GM12872 (cell line): Measurements from ENCODE around the gene CDH23.

Experiments used
- TF ChIP-seq, protein P1 (sequence below): IDR thresholded peaks from 3 replicates; pipeline ENCODE4 v1.5.1; 2011; ENCODE audit warnings: low read depth, mild to moderate bottlenecking, low read length, moderate library complexity; ENCODE audit not compliant: insufficient read depth

Gene CDH23

DNA sequence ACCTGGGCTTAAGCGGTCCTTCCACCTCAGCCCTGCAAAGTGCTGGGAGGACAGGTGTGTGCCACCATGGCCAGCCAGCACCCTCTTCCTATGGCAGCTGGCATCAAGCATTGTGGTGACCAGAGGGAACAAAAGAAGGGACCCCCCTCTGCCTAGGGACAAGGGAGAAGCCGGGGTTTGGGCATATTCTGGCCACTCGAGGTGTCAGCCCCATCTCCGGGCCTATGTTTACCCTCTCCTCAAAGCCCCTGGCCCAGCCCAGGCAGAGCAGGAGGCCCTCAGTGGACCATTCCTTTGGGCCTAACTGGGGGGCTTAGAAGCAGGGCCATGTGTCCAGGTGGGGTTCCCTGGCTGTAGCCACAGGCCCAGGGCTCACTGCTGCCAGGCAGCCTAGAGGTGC is 352.7 kb downstream of the CDH23 start:
- TF ChIP-seq, protein P1, sequence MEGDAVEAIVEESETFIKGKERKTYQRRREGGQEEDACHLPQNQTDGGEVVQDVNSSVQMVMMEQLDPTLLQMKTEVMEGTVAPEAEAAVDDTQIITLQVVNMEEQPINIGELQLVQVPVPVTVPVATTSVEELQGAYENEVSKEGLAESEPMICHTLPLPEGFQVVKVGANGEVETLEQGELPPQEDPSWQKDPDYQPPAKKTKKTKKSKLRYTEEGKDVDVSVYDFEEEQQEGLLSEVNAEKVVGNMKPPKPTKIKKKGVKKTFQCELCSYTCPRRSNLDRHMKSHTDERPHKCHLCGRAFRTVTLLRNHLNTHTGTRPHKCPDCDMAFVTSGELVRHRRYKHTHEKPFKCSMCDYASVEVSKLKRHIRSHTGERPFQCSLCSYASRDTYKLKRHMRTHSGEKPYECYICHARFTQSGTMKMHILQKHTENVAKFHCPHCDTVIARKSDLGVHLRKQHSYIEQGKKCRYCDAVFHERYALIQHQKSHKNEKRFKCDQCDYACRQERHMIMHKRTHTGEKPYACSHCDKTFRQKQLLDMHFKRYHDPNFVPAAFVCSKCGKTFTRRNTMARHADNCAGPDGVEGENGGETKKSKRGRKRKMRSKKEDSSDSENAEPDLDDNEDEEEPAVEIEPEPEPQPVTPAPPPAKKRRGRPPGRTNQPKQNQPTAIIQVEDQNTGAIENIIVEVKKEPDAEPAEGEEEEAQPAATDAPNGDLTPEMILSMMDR, result no peak

DNA sequence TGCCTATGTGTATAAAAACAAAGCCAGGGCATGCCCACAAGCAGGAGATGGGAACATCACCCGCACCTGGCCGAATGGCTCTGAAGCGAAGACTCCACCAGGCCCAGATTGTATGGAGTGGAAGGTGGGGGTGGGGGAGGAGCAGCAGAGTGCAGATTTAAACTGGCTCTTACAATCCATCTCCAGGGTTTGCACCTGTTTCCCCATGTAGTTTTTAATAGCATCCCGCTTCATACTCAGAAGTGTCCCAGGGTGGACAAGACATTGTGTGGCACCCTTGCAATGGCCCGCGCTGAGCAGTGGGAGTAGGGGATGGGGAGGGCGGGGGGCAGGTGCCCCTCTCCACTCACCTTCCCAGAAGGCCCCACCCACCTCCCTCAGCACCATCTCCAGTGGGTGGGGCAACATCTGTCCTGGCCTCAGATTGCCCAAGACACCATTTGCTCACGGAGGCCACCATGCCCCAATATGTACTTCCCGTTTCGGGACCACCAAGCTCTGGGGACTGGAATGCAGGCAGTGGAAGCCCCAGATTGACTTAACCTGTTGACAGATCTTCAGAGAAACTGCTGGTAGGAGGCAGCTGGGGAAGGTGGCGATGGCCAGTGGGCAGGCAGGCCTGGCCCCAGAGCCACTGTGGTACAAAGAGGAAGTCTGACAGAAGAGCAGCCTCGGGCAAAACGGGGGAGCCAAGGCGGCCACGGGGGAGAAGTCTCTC is 353.6 kb downstream of the CDH23 start:
- TF ChIP-seq, protein P1, result no peak

DNA sequence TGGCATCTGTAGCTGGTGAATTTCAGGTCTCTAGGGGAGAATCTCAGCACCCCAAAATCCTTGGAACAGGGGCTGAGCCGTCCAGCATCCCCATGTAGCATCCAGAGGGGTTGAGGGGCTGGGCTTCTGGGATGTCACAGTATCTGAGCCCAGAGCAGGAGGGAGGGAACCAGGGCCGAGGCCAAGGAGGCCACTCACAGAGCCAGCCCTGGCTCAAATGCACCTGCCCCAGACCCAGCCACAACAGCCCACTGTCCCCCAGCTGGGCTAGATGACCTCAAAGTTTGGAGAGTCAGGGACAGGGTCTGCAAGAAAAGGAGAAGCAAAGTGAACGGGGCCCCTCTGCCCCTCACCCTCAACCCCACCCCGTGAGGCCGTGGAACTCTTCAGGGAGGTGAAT is 354.3 kb downstream of the CDH23 start:
- TF ChIP-seq, protein P1, result no peak

DNA sequence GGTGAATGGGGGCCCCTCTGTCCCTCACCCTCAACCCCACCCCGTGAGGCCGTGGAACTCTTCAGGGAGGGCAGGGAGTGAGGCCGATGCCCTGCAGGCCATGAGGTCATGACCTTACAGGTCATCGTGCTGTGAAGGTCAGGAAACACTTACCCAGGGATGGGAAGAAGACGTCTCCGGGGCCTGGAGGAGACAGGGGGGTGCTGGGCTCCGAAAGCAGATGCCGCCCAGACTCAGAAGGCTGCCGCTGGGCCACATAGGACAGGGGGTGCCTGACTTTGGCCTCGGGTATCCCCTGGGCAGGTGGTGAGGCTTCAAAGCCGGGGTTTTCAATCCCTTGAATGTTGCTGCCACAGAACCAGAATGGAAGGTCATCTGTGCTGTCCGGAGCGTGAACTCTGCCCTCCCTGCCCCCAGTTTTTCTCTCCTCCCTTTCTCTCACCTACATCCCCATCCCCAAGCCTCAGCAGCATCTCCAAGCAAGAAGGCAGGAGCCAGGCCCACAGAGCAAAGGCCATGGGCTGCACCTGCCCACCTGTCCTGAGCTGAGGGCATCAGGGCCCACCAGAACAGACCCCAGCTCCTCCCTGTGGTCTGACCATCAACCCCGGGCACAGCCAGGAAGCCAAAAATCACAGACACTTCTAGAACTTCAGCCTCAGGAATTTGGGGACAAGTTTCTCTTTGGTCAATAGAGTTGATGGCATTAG is 354.9 kb downstream of the CDH23 start:
- TF ChIP-seq, protein P1, result no peak

DNA sequence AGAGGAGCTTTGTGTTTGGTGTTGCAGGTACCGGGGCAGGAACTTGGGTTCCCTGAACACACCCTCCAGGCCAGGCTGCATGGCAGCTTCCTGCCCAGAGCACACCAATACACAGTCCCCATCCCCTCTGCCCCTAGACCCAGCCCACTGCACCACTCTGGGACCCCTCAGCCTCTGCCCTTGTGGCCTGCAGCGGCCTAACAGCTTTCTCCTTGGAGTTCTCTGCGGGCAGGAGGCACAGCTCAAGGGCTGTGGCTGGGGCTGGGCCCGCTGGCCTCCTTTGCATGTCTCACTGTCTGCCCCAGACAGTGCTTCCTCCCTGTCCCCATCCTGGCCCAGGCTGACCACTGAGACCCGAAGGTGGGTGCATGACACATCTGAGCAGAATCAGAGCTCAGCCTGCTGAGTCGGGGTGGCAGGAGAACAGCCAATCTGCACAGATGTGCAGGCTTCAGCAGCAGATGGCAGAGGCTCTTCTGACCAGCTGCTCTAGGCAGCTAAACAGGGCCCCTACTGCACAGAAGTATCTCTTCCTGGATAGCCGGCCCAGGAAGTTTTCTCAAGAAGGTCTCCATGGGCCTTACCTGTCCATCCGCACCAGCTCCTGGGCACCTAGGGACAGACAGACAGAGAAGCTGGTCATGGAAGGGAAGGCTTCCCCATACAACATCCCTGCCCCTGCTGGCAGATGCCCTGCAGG is 355.8 kb downstream of the CDH23 start:
- TF ChIP-seq, protein P1, result no peak

DNA sequence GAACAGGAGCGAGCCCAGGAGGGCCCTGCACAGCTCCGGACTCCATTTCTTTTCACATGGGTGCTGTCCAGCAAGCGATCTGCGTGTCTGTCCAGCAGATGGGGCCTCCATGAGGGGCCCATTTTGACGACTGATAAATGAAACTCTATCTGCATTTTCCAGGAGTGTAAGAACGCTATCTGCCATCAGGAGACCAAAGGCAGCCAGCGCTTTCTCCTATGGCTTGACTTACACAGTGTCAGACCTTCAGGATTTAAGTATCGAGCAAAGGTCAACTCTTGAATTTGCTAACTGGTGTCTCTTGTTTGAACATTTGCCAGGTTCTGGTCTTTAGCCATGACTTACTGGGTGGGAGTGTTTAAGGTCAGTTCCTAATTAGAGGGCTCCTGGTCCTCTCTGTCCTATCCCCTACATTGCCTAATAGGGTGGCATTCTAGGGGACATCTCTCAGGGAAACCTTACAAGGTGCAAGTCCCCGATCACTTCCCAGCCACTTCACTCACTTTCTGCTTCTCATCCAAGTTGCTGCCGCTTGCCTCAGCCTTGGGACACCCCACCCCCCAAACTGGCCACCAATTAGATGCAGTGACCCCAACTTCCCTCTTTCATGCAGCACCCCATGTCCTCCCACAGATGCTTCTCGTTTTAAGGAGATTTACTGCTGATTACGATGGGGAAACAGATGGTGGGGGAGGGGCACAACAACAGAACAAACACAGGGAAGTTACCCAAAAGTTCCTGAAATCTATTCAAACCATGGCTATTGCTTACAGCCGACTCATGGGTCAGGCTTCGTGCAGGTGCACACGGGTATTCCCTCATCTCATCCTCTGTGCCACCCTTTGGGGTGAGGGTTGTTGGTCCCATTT is 356.6 kb downstream of the CDH23 start:
- TF ChIP-seq, protein P1, result no peak
